ENCODE measurements around the gene CAMK2B. TPM values are rescaled to one million over a fixed set of nuclear protein-coding genes. Genes with fewer than 3 reads are reported as not detected.
"Not testable (repeated sequence)": the region's sequence is repeated elsewhere in the genome, so short reads cannot be mapped to it uniquely, and the experiment has no call there.

The CAMK2B gene
- total and polyA plus RNA-seq, 8 donors = 0.17 to 1.1 (median 0.53) TPM

DNA sequence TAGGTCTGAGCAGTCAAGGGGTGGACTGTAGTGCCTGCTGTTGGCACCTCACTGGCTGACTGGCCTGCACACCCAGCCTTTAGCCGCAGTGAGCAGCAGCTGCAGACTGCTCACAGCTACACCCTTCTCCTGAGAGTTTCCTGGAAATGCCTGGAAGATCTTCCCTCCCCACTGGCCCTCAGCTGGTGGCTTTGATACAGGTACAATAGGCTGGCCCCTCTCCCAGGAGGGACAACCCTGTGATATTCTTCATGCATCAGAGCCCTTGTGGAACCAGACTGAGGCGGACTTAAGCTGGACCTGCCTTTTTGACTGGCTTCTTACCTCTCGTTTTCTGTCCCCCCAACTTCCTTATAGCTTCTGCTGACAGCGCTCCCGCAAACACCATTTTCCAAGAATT, 142.6 kb downstream of the CAMK2B start:
- TF ChIP-seq, protein P1, sequence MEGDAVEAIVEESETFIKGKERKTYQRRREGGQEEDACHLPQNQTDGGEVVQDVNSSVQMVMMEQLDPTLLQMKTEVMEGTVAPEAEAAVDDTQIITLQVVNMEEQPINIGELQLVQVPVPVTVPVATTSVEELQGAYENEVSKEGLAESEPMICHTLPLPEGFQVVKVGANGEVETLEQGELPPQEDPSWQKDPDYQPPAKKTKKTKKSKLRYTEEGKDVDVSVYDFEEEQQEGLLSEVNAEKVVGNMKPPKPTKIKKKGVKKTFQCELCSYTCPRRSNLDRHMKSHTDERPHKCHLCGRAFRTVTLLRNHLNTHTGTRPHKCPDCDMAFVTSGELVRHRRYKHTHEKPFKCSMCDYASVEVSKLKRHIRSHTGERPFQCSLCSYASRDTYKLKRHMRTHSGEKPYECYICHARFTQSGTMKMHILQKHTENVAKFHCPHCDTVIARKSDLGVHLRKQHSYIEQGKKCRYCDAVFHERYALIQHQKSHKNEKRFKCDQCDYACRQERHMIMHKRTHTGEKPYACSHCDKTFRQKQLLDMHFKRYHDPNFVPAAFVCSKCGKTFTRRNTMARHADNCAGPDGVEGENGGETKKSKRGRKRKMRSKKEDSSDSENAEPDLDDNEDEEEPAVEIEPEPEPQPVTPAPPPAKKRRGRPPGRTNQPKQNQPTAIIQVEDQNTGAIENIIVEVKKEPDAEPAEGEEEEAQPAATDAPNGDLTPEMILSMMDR (IDR thresholded peaks at IDR 0.05) = no peak
- DNase-seq (no peak), ATAC-seq (no peak)
- Histone ChIP-seq H3K4me3 (no peak overlapping the region), H3K27me3 (peaks cover 0 to 19% of the 10 kb centered on the region in 2 donors), H3K4me1 (no peaks in the 10 kb centered on the region), H3K36me3 (no peaks in the 10 kb centered on the region), H3K9me3 (peaks cover 0 to 9% of the 10 kb centered on the region in 2 donors), H3K27ac (no peak overlapping the region)
- intact Hi-C loops (cut with DNase I) = no loop called here

DNA sequence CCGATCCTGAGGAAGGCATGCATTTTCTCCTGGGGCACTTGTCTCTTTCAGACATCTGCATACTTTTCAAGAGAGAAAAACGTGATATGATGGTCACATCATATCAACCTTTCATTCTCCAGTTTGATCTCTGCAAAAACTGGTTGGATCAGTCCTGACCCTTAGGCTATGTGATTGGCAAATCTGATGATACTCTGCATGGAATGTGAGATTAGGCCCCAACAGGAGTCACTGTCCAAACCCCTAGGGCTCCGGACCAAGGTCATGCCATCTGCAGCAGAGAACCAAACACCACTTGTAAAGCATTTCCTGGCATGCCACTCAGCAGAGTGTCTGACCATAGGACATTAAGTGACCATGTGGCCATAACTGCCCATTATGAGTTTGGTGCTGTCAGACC, 144.8 kb downstream of the CAMK2B start:
- Histone ChIP-seq H3K9me3 (peaks cover 0 to 9% of the 10 kb centered on the region in 2 donors), H3K27ac (no peak overlapping the region), H3K27me3 (peaks cover 0 to 38% of the 10 kb centered on the region in 2 donors), H3K4me1 (no peaks in the 10 kb centered on the region), H3K36me3 (no peaks in the 10 kb centered on the region), H3K4me3 (no peak overlapping the region)
- TF ChIP-seq, protein P1 (IDR thresholded peaks at IDR 0.05) = no peak
- ATAC-seq (no peak), DNase-seq (no peak)
- intact Hi-C loops (cut with DNase I) = no loop called here

DNA sequence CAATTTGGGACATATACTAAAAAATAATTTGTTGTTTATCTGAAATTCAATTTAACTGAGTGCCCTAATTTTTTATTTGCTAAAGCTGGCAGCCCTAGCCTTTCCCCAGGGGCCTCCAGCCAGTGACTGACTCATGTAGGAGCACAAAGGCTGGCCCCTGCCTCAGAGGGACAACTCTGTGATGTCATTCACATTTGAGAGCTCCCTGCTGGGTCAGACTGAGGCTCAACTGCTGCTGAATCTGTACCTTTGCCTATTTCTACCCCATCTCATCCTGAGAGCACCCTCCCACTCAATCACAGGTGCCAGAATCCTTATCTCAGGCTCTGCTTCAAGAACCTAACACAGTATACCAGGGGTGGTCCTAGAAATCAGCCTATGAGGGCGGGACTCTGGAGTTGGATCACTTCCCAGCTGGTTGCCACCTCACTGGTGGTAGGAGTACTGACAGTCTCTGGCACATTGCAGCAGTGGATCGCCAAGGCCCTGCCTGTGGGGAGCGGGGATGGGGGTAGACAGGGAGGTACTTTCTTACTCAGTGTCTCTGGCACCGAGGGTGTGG, 147.7 kb downstream of the CAMK2B start:
- peak; percentile 26 for ATAC-seq
- H3K9me3 ChIP-seq = peaks cover 0 to 6% of the 10 kb centered on the region in 2 donors

DNA sequence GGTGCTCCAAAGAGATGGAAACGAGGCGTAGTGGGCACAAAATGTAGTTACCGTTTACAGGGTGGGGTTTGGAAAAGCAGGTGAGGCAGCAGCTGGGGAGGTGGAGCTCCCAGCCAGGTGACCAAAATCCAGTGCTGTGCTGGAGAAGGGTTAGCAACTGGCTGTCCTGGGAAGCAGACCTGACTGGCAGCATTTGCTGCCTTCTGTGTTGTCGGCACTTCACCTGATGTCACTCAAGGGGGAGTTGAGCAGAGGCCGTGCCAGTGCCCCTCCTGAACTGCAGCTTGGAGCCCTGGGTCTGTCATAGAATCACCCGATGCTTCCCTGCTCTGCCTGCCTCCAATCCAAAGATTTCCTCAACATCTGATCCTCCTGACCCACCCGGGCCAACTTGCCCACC, 148.9 kb downstream of the CAMK2B start:
- H3K9me3 ChIP-seq = no peaks in the 10 kb centered on the region
- no peaks in the 10 kb centered on the region for H3K4me1 ChIP-seq
- H3K27ac ChIP-seq = no peak overlapping the region
- H3K27me3 ChIP-seq = peaks cover 0 to 30% of the 10 kb centered on the region in 2 donors
- TF ChIP-seq, protein P1 (IDR thresholded peaks at IDR 0.05) = no peak
- no peak for ATAC-seq
- intact Hi-C loops (cut with DNase I) = no loop called here
- DNase-seq = no peak
- no peaks in the 10 kb centered on the region for H3K36me3 ChIP-seq
- no peak overlapping the region for H3K4me3 ChIP-seq

More for the DNA sequence above, 147.7 kb downstream of the CAMK2B start:
- Histone ChIP-seq H3K27me3 (peaks cover 0 to 35% of the 10 kb centered on the region in 2 donors), H3K4me3 (no peak overlapping the region), H3K27ac (no peak overlapping the region), H3K4me1 (no peaks in the 10 kb centered on the region), H3K36me3 (no peaks in the 10 kb centered on the region)
- TF ChIP-seq, protein P1 (IDR thresholded peaks at IDR 0.05) = no peak
- no peak for DNase-seq
- intact Hi-C loops (cut with DNase I) = no loop called here

DNA sequence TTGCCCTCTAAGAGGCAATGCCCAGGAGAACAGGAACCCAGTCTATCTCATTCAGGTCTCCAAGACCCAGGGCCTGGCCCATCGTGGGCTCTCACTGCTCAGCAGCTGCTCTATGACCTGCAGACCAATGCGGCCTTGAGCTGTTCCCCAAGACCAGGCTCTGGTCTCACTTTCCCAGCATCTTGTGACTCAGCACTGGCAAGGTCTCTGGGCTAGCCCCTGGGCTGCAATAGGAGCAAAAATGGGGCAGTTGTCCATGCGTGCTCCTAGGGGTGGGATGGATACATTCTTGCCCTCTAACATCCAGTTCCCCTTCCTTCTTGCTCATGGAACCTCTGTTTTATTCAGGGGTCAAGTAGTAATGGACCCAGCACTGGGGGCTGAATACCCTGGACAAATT, 149.7 kb downstream of the CAMK2B start:
- H3K4me1 ChIP-seq = no peaks in the 10 kb centered on the region
- no peak for ATAC-seq
- no peak overlapping the region for H3K4me3 ChIP-seq
- no peaks in the 10 kb centered on the region for H3K36me3 ChIP-seq
- TF ChIP-seq, protein P1 (IDR thresholded peaks at IDR 0.05) = no peak
- DNase-seq = no peak
- intact Hi-C loops (cut with DNase I) = no loop called here
- no peaks in the 10 kb centered on the region for H3K9me3 ChIP-seq
- no peak overlapping the region for H3K27ac ChIP-seq
- peaks cover 0 to 25% of the 10 kb centered on the region in 2 donors for H3K27me3 ChIP-seq

DNA sequence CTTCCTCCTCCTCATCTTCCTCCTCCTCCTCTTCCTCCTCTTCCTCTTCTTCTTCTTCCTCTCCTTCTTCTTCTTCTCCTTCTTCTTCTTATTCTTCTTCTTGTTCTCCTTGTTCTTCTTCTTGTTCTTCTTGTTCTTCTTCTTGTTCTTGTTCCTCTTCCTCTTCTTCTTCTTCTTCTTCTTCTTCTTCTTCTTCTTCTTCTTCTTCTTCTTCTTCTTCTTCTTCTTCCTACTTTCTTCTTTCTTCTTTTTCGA, 150.8 kb downstream of the CAMK2B start:
- H3K27ac ChIP-seq; H3K36me3 ChIP-seq; ATAC-seq; DNase-seq; H3K4me1 ChIP-seq; intact Hi-C loops (cut with DNase I); H3K4me3 ChIP-seq; H3K9me3 ChIP-seq: not testable (repeated sequence)
- peaks cover 0 to 22% of the 10 kb centered on the region in 2 donors for H3K27me3 ChIP-seq

Data from left lung (tissue), 10 donors.